Testis (tissue), 2 donors: ENCODE results near the gene NLK.

ENCODE experiments used
- POLR2A ChIP-seq: fragments of 450-650 bp; IDR thresholded peaks from one replicate; pipeline ENCODE4 v1.6.1; 2017; ENCODE audit warnings: antibody characterized with exemption, mild to moderate bottlenecking, moderate library complexity
- TF ChIP-seq, protein P1 (sequence below), 3 experiments: fragments of 450-650 bp in 2 of 3; fragments of 200-600 bp in 1 of 3; sonication (generic) in 1 of 3; IDR thresholded peaks; one replicate each; pipeline ENCODE4 v1.5.1; 2016 to 2019; ENCODE audit warnings: antibody characterized with exemption in 3 of 3, mild to moderate bottlenecking in 2 of 3, moderate library complexity in 1 of 3

DNA sequence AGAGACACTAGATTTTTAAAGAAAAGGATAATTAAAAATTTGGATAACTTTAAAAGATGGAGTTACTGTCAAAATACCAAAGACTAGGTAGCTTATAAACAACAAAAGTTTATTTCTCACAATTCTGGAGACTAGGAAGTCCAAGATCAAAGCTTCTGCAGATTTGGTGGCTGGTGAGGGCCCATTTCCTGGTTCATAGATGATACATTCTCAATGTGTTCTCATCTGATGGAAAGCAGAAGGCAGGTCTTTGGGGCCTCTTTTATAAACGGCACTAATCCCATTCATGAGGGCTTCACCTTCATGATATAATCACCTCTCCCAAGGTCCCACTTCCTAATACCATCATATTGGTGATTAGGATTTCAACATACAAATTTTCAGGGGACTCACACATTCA is 33.7 kb downstream of the NLK start:
- TF ChIP-seq POLR2A, result no peak
- TF ChIP-seq, protein P1, sequence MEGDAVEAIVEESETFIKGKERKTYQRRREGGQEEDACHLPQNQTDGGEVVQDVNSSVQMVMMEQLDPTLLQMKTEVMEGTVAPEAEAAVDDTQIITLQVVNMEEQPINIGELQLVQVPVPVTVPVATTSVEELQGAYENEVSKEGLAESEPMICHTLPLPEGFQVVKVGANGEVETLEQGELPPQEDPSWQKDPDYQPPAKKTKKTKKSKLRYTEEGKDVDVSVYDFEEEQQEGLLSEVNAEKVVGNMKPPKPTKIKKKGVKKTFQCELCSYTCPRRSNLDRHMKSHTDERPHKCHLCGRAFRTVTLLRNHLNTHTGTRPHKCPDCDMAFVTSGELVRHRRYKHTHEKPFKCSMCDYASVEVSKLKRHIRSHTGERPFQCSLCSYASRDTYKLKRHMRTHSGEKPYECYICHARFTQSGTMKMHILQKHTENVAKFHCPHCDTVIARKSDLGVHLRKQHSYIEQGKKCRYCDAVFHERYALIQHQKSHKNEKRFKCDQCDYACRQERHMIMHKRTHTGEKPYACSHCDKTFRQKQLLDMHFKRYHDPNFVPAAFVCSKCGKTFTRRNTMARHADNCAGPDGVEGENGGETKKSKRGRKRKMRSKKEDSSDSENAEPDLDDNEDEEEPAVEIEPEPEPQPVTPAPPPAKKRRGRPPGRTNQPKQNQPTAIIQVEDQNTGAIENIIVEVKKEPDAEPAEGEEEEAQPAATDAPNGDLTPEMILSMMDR (IDR thresholded peaks at IDR 0.05), result no peak
